Peyer's patch (tissue), 4 donors: ENCODE data around the gene MVK.

ENCODE experiments used
- POLR2A ChIP-seq, 2 donors: fragments of 450-650 bp; IDR thresholded peaks; one replicate each; pipeline ENCODE4 v1.5.1; 2017; ENCODE audit warnings: antibody characterized with exemption in 2 of 2, mild to moderate bottlenecking in 2 of 2, moderate library complexity in 2 of 2
- TF ChIP-seq, protein P1 (sequence below), 6 experiments: fragments of 450-650 bp in 4 of 6; fragments of 200-600 bp in 2 of 6; sonication (generic) in 1 of 6; IDR thresholded peaks; one replicate each; pipeline ENCODE4 v1.5.1; 2017 to 2019; ENCODE audit warnings: antibody characterized with exemption in 6 of 6, mild to moderate bottlenecking in 3 of 6, moderate library complexity in 1 of 6

DNA sequence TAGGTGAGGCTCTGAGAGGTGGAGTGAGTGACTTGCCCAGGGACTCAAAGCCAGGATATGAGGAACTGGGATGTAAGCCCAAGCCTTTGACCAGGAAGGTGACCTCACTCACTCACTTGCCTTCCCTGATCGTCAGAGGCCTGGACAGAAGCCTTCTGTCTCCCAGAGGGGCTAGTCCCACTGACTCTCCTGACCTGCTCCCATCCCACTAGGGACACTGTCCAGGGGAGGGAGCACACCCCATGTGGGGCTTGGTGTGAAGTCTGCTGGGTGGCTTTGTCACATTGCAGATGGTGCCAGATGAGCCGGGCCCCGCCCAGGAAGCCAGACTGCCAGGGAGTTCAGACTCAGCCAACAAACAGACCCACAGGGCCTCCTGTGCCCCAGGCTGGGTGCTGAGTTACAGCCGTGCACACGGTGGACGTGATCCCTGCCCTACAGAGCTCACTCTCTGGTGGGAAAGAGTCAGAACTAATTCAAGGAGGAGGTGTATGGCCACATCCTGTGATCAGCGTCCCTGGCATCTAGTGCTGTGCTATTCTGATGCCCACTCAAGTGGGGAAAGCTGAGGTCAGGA, 28.6 kb upstream of the MVK start:
- TF ChIP-seq, protein P1, sequence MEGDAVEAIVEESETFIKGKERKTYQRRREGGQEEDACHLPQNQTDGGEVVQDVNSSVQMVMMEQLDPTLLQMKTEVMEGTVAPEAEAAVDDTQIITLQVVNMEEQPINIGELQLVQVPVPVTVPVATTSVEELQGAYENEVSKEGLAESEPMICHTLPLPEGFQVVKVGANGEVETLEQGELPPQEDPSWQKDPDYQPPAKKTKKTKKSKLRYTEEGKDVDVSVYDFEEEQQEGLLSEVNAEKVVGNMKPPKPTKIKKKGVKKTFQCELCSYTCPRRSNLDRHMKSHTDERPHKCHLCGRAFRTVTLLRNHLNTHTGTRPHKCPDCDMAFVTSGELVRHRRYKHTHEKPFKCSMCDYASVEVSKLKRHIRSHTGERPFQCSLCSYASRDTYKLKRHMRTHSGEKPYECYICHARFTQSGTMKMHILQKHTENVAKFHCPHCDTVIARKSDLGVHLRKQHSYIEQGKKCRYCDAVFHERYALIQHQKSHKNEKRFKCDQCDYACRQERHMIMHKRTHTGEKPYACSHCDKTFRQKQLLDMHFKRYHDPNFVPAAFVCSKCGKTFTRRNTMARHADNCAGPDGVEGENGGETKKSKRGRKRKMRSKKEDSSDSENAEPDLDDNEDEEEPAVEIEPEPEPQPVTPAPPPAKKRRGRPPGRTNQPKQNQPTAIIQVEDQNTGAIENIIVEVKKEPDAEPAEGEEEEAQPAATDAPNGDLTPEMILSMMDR (IDR thresholded peaks at IDR 0.05), result no peak
- no peak for TF ChIP-seq POLR2A (IDR thresholded peaks at IDR 0.05)
